ENCODE results near the gene CTU2. TPM values are rescaled to one million over a fixed set of nuclear protein-coding genes. Genes with fewer than 3 reads are reported as not detected.

Gene CTU2
- total and polyA plus RNA-seq, 7 experiments from 2014 or later = 13.0 to 43.3 (median 26.1) TPM

GRCh38 chr16:88713054-88713453 is 6.8 kb downstream of the CTU2 start:
- no peaks in the 10 kb centered on the region for H3K27me3 Mint-ChIP-seq
- Histone ChIP-seq H3K27me3 (ENCODE audit: control insufficient read depth in 2 of 2, insufficient read depth in 2 of 2, low read length in 2 of 2) (no peaks in the 10 kb centered on the region), H3K9me3 (ENCODE audit: control insufficient read depth in 2 of 3, low read length in 3 of 3) (no peaks in the 10 kb centered on the region), H3K4me1 (ENCODE audit: control insufficient read depth in 2 of 2, insufficient read depth in 2 of 2, low read length in 2 of 2) (no peaks in the 10 kb centered on the region), H3K4me3 (ENCODE audit: low read length) (no peak overlapping the region), H3K27ac (ENCODE audit: low read depth, low read length) (no peak overlapping the region), H3K36me3 (ENCODE audit: control insufficient read depth in 2 of 3, insufficient read depth in 3 of 3, low read length in 3 of 3) (peaks cover 4 to 70% (median 12%) of the 10 kb centered on the region in 3 experiments)
- POLR2A ChIA-PET = interaction anchor here (0.8 kb wide), 1 partner anchor 144 kb away, joined by 3 read pairs; the partner anchor contains the start of genes GALNS and TRAPPC2L
- ATAC-seq = no peak
- peaks cover 0 to 4% (median 0%) of the 10 kb centered on the region in 5 donors for H3K36me3 Mint-ChIP-seq
- H3K9me3 Mint-ChIP-seq = peaks cover 0 to 2% (median 0%) of the 10 kb centered on the region in 11 donors
- H3K4me1 Mint-ChIP-seq = peaks cover 0 to 7% (median 0%) of the 10 kb centered on the region in 7 donors
- no peak for DNase-seq
- intact Hi-C loops (cut with micrococcal nuclease) = no loop called here
- H3K27ac Mint-ChIP-seq = no peak overlapping the region
- no peak overlapping the region for H3K4me3 Mint-ChIP-seq
- CTCF ChIA-PET = no interaction called here

DNA sequence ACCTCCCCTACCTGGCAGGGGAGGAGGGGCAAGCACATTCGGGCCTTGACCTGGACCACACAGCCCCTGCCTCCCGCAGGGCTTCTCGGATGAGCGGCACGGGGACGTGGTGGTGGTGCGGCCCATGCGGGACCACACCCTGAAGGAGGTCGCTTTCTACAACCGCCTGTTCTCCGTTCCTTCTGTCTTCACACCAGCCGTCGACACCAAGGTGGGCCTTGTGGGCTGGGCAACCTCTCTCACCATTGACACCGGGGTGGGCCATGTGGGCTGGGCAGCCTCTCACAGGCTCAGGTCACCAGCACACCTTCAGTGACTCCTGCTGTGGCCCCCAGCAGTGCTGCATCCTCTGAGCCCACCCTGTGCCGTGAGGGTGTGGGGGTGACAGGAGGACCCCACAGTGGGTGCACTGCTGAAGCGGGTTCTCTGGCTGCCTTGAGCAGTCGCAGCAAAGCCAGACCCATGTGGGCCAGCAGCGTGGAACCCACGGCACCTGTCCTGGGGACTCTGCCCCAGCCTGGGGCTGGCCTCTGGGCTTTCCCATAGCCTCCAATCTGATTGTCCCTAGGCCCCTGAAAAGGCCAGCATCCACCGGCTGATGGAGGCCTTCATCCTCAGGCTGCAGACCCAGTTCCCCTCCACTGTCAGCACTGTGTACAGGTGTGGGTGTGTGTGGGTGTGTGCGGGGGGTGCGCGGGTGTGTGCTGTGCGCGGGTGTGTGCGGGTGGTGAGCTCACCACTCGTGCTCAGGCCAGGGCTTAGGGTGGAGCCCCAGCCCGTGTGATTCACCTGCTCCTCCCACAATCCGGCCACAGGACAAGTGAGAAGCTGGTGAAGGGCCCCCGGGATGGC is 7.5 kb downstream of the CTU2 start:
- intact Hi-C loops (cut with micrococcal nuclease) = no loop called here
- no peak for ATAC-seq
- Mint-ChIP-seq H3K27ac (no peak overlapping the region), H3K9me3 (peaks cover 0 to 2% (median 0%) of the 10 kb centered on the region in 11 donors), H3K4me3 (no peak overlapping the region), H3K36me3 (peaks cover 0 to 8% (median 0%) of the 10 kb centered on the region in 5 donors), H3K4me1 (peaks cover 0 to 7% (median 0%) of the 10 kb centered on the region in 7 donors), H3K27me3 (no peaks in the 10 kb centered on the region)
- ChIA-PET POLR2A (no interaction called here), CTCF (no interaction called here)
- H3K4me3 ChIP-seq (ENCODE audit: low read length) = no peak overlapping the region
- DNase-seq = no peak
- peaks cover 4 to 78% (median 12%) of the 10 kb centered on the region in 3 experiments for H3K36me3 ChIP-seq (ENCODE audit: control insufficient read depth in 2 of 3, insufficient read depth in 3 of 3, low read length in 3 of 3)
- H3K27ac ChIP-seq (ENCODE audit: low read depth, low read length) = no peak overlapping the region
- H3K4me1 ChIP-seq (ENCODE audit: control insufficient read depth in 2 of 2, insufficient read depth in 2 of 2, low read length in 2 of 2) = no peaks in the 10 kb centered on the region
- no peaks in the 10 kb centered on the region for H3K9me3 ChIP-seq (ENCODE audit: control insufficient read depth in 2 of 3, low read length in 3 of 3)
- no peaks in the 10 kb centered on the region for H3K27me3 ChIP-seq (ENCODE audit: control insufficient read depth in 2 of 2, insufficient read depth in 2 of 2, low read length in 2 of 2)

- Histone ChIP-seq H3K36me3 (ENCODE audit: control insufficient read depth in 2 of 3, insufficient read depth in 3 of 3, low read length in 3 of 3) (peaks cover 4 to 78% (median 12%) of the 10 kb centered on the region in 3 experiments), H3K27me3 (ENCODE audit: control insufficient read depth in 2 of 2, insufficient read depth in 2 of 2, low read length in 2 of 2) (no peaks in the 10 kb centered on the region), H3K27ac (ENCODE audit: low read depth, low read length) (no peak overlapping the region), H3K9me3 (ENCODE audit: control insufficient read depth in 2 of 3, low read length in 3 of 3) (no peaks in the 10 kb centered on the region), H3K4me1 (ENCODE audit: control insufficient read depth in 2 of 2, insufficient read depth in 2 of 2, low read length in 2 of 2) (no peaks in the 10 kb centered on the region), H3K4me3 (ENCODE audit: low read length) (no peak overlapping the region)
- POLR2A ChIA-PET = no interaction called here
- peaks cover 0 to 11% (median 2%) of the 10 kb centered on the region in 5 donors for H3K36me3 Mint-ChIP-seq
- DNase-seq (no peak), ATAC-seq (no peak)
- intact Hi-C loops (cut with micrococcal nuclease) = no loop called here
- CTCF ChIA-PET = no interaction called here
- peaks cover 0 to 2% (median 0%) of the 10 kb centered on the region in 11 donors for H3K9me3 Mint-ChIP-seq
- H3K4me3 Mint-ChIP-seq = no peak overlapping the region
- peaks cover 0 to 5% (median 0%) of the 10 kb centered on the region in 7 donors for H3K4me1 Mint-ChIP-seq
- H3K27me3 Mint-ChIP-seq = no peaks in the 10 kb centered on the region
- H3K27ac Mint-ChIP-seq = no peak overlapping the region
Measured at GRCh38 chr16:88714420-88715302, 8.4 kb downstream of the CTU2 start.

DNA sequence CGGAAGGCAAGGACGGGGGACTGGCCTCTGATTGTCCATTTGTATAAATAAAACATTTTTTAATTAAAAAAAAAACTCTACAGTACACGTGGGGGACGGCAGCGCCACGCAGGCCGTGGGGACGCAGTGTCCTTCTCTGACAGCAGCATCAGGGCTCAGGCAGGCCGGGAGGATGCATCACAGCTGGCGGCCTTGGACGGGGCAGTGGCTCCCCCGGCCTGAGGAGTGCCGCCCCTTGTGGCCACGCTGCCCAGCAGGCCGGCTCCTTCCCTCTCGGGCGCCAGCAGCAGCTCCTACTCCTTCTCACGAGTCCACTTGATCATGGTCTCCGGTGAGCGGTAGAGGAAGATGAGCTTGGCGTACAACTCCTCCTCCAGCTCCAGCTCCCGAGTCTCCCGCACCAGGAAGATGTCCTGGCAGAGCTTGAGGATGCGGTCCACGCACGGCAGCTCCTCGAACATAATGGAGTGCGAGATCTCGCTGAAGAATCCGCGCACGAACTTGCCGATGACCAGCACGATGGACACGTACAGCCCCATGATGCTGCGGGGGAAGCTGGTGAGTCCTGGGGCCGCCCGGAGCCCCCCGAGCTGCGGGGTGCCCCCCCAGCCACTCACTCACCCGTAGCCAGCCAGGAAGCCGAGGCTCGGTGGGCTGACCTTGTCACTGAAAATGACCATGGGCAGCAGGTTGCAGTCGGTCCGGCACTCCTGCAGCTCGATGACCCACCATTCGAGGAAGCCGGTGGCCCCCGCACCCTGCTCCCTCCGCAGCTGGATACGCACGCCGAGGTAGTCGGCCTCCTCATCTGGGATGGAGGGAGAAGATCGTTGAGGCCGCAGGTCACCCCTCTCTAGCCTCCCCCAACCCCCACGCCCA is 9.2 kb downstream of the CTU2 start:
- Histone ChIP-seq H3K9me3 (ENCODE audit: control insufficient read depth in 2 of 3, low read length in 3 of 3) (no peaks in the 10 kb centered on the region), H3K27me3 (ENCODE audit: control insufficient read depth in 2 of 2, insufficient read depth in 2 of 2, low read length in 2 of 2) (no peaks in the 10 kb centered on the region), H3K4me3 (ENCODE audit: low read length) (no peak overlapping the region), H3K4me1 (ENCODE audit: control insufficient read depth in 2 of 2, insufficient read depth in 2 of 2, low read length in 2 of 2) (no peaks in the 10 kb centered on the region), H3K36me3 (ENCODE audit: control insufficient read depth in 2 of 3, insufficient read depth in 3 of 3, low read length in 3 of 3) (peaks cover 4 to 78% (median 12%) of the 10 kb centered on the region in 3 experiments), H3K27ac (ENCODE audit: low read depth, low read length) (no peak overlapping the region)
- DNase-seq = no peak
- Mint-ChIP-seq H3K36me3 (peaks cover 0 to 16% (median 6%) of the 10 kb centered on the region in 5 donors), H3K4me3 (no peak overlapping the region), H3K4me1 (peaks cover 0 to 5% (median 0%) of the 10 kb centered on the region in 7 donors), H3K9me3 (peaks cover 0 to 2% (median 0%) of the 10 kb centered on the region in 11 donors), H3K27me3 (no peaks in the 10 kb centered on the region), H3K27ac (no peak overlapping the region)
- ATAC-seq = no peak
- CTCF ChIA-PET = interaction anchor here (0.6 kb wide), 1 partner anchor 151 kb away, joined by 3 read pairs; no protein-coding TSS in a partner anchor
- POLR2A ChIA-PET = interaction anchor here (1.6 kb wide), 1 partner anchor 8 kb away, joined by 5 read pairs; no protein-coding TSS in a partner anchor
- intact Hi-C loops (cut with micrococcal nuclease) = no loop called here

DNA sequence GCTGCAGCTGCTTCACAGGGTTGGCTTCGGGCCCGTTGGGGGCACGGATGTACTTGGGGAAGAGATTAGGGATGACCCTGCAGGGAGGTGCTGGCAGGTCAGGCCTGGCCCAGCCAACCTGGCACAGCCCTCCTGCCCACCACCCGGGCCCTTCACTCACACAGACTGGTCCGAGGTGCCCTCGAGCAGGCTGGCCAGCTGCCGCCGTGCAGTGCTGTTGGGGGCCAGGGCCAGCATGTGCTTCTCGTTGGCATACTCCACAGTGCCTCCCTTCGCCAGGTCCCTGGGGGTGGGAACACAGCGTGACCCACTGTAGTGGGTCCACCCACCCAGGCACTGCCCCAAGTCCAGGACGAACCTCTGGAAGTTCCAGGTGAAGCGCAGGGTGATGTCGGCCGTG is 9.9 kb downstream of the CTU2 start:
- no peaks in the 10 kb centered on the region for H3K4me1 ChIP-seq (ENCODE audit: control insufficient read depth in 2 of 2, insufficient read depth in 2 of 2, low read length in 2 of 2)
- Mint-ChIP-seq H3K27ac (no peak overlapping the region), H3K4me3 (no peak overlapping the region), H3K4me1 (no peaks in the 10 kb centered on the region), H3K9me3 (peaks cover 0 to 2% (median 0%) of the 10 kb centered on the region in 11 donors), H3K27me3 (no peaks in the 10 kb centered on the region), H3K36me3 (peaks cover 0 to 16% (median 6%) of the 10 kb centered on the region in 5 donors)
- no peaks in the 10 kb centered on the region for H3K9me3 ChIP-seq (ENCODE audit: control insufficient read depth in 2 of 3, low read length in 3 of 3)
- CTCF ChIA-PET = interaction anchor here (0.6 kb wide), 1 partner anchor 151 kb away, joined by 3 read pairs; no protein-coding TSS in a partner anchor
- no peak overlapping the region for H3K27ac ChIP-seq (ENCODE audit: low read depth, low read length)
- intact Hi-C loops (cut with micrococcal nuclease) = no loop called here
- no peak for ATAC-seq
- no peak overlapping the region for H3K4me3 ChIP-seq (ENCODE audit: low read length)
- POLR2A ChIA-PET = interaction anchor here (1.6 kb wide), 1 partner anchor 9 kb away, joined by 5 read pairs; no protein-coding TSS in a partner anchor
- DNase-seq = no peak
- peaks cover 4 to 81% (median 12%) of the 10 kb centered on the region in 3 experiments for H3K36me3 ChIP-seq (ENCODE audit: control insufficient read depth in 2 of 3, insufficient read depth in 3 of 3, low read length in 3 of 3)
- no peaks in the 10 kb centered on the region for H3K27me3 ChIP-seq (ENCODE audit: control insufficient read depth in 2 of 2, insufficient read depth in 2 of 2, low read length in 2 of 2)

All from naive thymus-derived CD4-positive, alpha-beta T cell (primary cell).